IPS-20b (cell line): ENCODE data around the gene GPRIN3.

Experiments used
- H3K27ac ChIP-seq: one replicate; pipeline ENCODE4 v1.5.1; 2013; ENCODE audit warnings: low read length
- H3K27me3 ChIP-seq: 2 replicates; pipeline ENCODE4 v1.6.1; 2013; ENCODE audit warnings: mild to moderate bottlenecking, low read length, inconsistent platforms; ENCODE audit not compliant: insufficient read depth
- H3K36me3 ChIP-seq: 2 replicates; pipeline ENCODE4 v1.6.1; 2013; ENCODE audit warnings: low read depth, mild to moderate bottlenecking, inconsistent platforms, low read length, moderate library complexity; ENCODE audit not compliant: insufficient read depth
- H3K4me1 ChIP-seq: 2 replicates; pipeline ENCODE4 v1.6.1; 2013; ENCODE audit warnings: mild to moderate bottlenecking, control low read depth, inconsistent platforms, low read length, moderate library complexity; ENCODE audit not compliant: insufficient read depth
- H3K4me3 ChIP-seq: 2 replicates; pipeline ENCODE4 v1.5.1; 2013; ENCODE audit warnings: mild to moderate bottlenecking, low read length, inconsistent platforms
- H3K9ac ChIP-seq: 2 replicates; pipeline ENCODE4 v1.6.1; 2013; ENCODE audit warnings: low read depth, mild to moderate bottlenecking, inconsistent platforms, low read length, moderate library complexity
- H3K9me3 ChIP-seq: 2 replicates; pipeline ENCODE4 v1.6.1; 2013; ENCODE audit warnings: mild to moderate bottlenecking, low read depth, low read length, inconsistent platforms; ENCODE audit not compliant: insufficient read depth

The GPRIN3 gene

GRCh38 chr4:89287945-89288344 is 19.7 kb downstream of the GPRIN3 start:
- H3K4me1 ChIP-seq: peaks cover 2% of the 10 kb centered on the region; the same call in 1 of the 2 replicates
- H3K4me3 ChIP-seq: no peak overlapping the region
- H3K27ac ChIP-seq: no peak overlapping the region
- peaks cover 10% of the 10 kb centered on the region; the same call in 1 of the 2 replicates for H3K9me3 ChIP-seq
- H3K36me3 ChIP-seq: no peaks in the 10 kb centered on the region
- no peak overlapping the region for H3K9ac ChIP-seq
- no peaks in the 10 kb centered on the region for H3K27me3 ChIP-seq

- H3K4me3 ChIP-seq: no peak overlapping the region
- H3K9ac ChIP-seq: no peak overlapping the region
- H3K27me3 ChIP-seq: no peaks in the 10 kb centered on the region
- H3K9me3 ChIP-seq: no peaks in the 10 kb centered on the region
- no peaks in the 10 kb centered on the region for H3K36me3 ChIP-seq
- no peak overlapping the region for H3K27ac ChIP-seq
- peaks cover 2% of the 10 kb centered on the region; the same call in 1 of the 2 replicates for H3K4me1 ChIP-seq
These were observed 21.9 kb downstream of the GPRIN3 start for GRCh38 chr4:89285745-89286144.

GRCh38 chr4:89284828-89285227 is 22.8 kb downstream of the GPRIN3 start:
- Histone ChIP-seq H3K4me1 (peaks cover 2% of the 10 kb centered on the region; the same call in 1 of the 2 replicates), H3K27ac (no peak overlapping the region), H3K9me3 (no peaks in the 10 kb centered on the region), H3K36me3 (no peaks in the 10 kb centered on the region), H3K4me3 (no peak overlapping the region), H3K9ac (no peak overlapping the region), H3K27me3 (no peaks in the 10 kb centered on the region)

- Histone ChIP-seq H3K27me3 (no peaks in the 10 kb centered on the region), H3K4me1 (peaks cover 2% of the 10 kb centered on the region; the same call in 1 of the 2 replicates), H3K27ac (no peak overlapping the region), H3K4me3 (no peak overlapping the region), H3K9me3 (no peaks in the 10 kb centered on the region), H3K9ac (no peak overlapping the region), H3K36me3 (no peaks in the 10 kb centered on the region)
These were observed 23.6 kb downstream of the GPRIN3 start for GRCh38 chr4:89284020-89284424.

- Histone ChIP-seq H3K9me3 (no peaks in the 10 kb centered on the region), H3K9ac (no peak overlapping the region), H3K36me3 (no peaks in the 10 kb centered on the region), H3K4me1 (peaks cover 2% of the 10 kb centered on the region; the same call in 1 of the 2 replicates), H3K4me3 (no peak overlapping the region), H3K27me3 (no peaks in the 10 kb centered on the region), H3K27ac (no peak overlapping the region)
These were observed 24.2 kb downstream of the GPRIN3 start for GRCh38 chr4:89283226-89284009.

GRCh38 chr4:89279385-89279784 is 28.2 kb downstream of the GPRIN3 start:
- H3K27ac ChIP-seq: no peak overlapping the region
- no peak overlapping the region for H3K4me3 ChIP-seq
- H3K36me3 ChIP-seq: no peaks in the 10 kb centered on the region
- no peaks in the 10 kb centered on the region for H3K27me3 ChIP-seq
- H3K9me3 ChIP-seq: no peaks in the 10 kb centered on the region
- peaks cover 2% of the 10 kb centered on the region; the same call in 1 of the 2 replicates for H3K4me1 ChIP-seq
- H3K9ac ChIP-seq: no peak overlapping the region

GRCh38 chr4:89277412-89277811 is 30.2 kb downstream of the GPRIN3 start:
- Histone ChIP-seq H3K4me1 (no peaks in the 10 kb centered on the region), H3K4me3 (no peak overlapping the region), H3K9me3 (no peaks in the 10 kb centered on the region), H3K36me3 (no peaks in the 10 kb centered on the region), H3K9ac (no peak overlapping the region), H3K27me3 (no peaks in the 10 kb centered on the region), H3K27ac (no peak overlapping the region)

GRCh38 chr4:89276296-89276695 is 31.3 kb downstream of the GPRIN3 start:
- Histone ChIP-seq H3K9ac (no peak overlapping the region), H3K27ac (no peak overlapping the region), H3K9me3 (no peaks in the 10 kb centered on the region), H3K4me1 (no peaks in the 10 kb centered on the region), H3K4me3 (no peak overlapping the region), H3K27me3 (no peaks in the 10 kb centered on the region), H3K36me3 (no peaks in the 10 kb centered on the region)

GRCh38 chr4:89275587-89275986 is 32.0 kb downstream of the GPRIN3 start:
- Histone ChIP-seq H3K36me3 (no peaks in the 10 kb centered on the region), H3K4me3 (no peak overlapping the region), H3K9ac (no peak overlapping the region), H3K27me3 (no peaks in the 10 kb centered on the region), H3K4me1 (no peaks in the 10 kb centered on the region), H3K27ac (no peak overlapping the region), H3K9me3 (no peaks in the 10 kb centered on the region)

GRCh38 chr4:89273741-89274141 is 33.9 kb downstream of the GPRIN3 start:
- Histone ChIP-seq H3K27ac (no peak overlapping the region), H3K36me3 (no peaks in the 10 kb centered on the region), H3K4me3 (no peak overlapping the region), H3K4me1 (no peaks in the 10 kb centered on the region), H3K9me3 (no peaks in the 10 kb centered on the region), H3K9ac (no peak overlapping the region), H3K27me3 (no peaks in the 10 kb centered on the region)

GRCh38 chr4:89270792-89271191 is 36.8 kb downstream of the GPRIN3 start:
- Histone ChIP-seq H3K9me3 (no peaks in the 10 kb centered on the region), H3K4me3 (no peak overlapping the region), H3K27me3 (no peaks in the 10 kb centered on the region), H3K27ac (no peak overlapping the region), H3K36me3 (no peaks in the 10 kb centered on the region), H3K9ac (no peak overlapping the region), H3K4me1 (no peaks in the 10 kb centered on the region)

- no peaks in the 10 kb centered on the region for H3K36me3 ChIP-seq
- no peak overlapping the region for H3K27ac ChIP-seq
- no peaks in the 10 kb centered on the region for H3K9me3 ChIP-seq
- H3K4me3 ChIP-seq: no peak overlapping the region
- no peaks in the 10 kb centered on the region for H3K4me1 ChIP-seq
- H3K27me3 ChIP-seq: no peaks in the 10 kb centered on the region
- H3K9ac ChIP-seq: no peak overlapping the region
These were observed 38.4 kb downstream of the GPRIN3 start for GRCh38 chr4:89269121-89269666.
